ENCODE data around the gene CMA1. TPM values are rescaled to one million over a fixed set of nuclear protein-coding genes. Genes with fewer than 3 reads are reported as not detected.

CMA1 gene
- total and polyA plus RNA-seq, 2 of the 8 experiments (the other 6 are each of a cell fraction or from before 2014, with no cell fraction given) = not detected

DNA sequence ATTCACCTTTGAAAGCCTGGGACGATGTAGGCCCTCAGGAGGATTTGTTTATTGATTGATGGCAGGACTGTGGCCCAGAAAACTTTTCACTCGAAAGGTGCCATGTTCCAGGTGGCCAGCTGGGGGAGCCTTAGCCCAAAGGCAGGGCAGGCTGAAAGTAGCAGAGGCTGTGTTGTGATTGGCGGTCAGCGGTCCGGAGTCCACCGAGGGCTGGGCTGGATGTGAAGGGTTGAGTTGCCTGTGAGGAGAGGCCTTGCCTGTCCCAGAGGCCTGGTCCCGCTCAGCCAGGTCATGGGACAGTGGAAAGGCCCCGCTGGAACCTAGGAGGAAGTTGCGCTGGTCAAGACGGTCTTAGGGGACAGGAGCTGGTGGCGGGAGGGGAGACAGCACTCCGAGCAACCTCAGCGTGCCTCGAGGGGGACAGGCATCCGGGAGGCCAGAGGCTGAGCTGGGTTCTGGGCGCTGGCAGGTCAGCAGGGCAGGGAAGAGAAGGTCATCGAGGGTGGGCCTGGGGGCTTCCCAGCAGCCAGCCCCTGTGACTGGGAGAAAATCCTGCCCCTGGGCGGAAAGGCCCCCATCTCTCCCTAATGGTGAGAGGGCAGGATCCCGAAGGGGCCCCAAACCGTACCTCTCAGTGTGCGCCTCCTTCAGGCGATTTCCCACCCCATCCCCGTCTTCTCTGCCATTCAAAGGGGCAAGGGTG is 26.3 kb downstream of the CMA1 start (continued):
- TF ChIP-seq RAD21 (IDR thresholded peaks at IDR 0.05 in 1 of 2, conservative IDR thresholded peaks at IDR 0.05 in 1 of 2; ENCODE audit: low read depth in 2 of 2, low read length in 2 of 2) = peak; percentile 82 to 90
- TF ChIP-seq, protein P1, sequence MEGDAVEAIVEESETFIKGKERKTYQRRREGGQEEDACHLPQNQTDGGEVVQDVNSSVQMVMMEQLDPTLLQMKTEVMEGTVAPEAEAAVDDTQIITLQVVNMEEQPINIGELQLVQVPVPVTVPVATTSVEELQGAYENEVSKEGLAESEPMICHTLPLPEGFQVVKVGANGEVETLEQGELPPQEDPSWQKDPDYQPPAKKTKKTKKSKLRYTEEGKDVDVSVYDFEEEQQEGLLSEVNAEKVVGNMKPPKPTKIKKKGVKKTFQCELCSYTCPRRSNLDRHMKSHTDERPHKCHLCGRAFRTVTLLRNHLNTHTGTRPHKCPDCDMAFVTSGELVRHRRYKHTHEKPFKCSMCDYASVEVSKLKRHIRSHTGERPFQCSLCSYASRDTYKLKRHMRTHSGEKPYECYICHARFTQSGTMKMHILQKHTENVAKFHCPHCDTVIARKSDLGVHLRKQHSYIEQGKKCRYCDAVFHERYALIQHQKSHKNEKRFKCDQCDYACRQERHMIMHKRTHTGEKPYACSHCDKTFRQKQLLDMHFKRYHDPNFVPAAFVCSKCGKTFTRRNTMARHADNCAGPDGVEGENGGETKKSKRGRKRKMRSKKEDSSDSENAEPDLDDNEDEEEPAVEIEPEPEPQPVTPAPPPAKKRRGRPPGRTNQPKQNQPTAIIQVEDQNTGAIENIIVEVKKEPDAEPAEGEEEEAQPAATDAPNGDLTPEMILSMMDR (IDR thresholded peaks at IDR 0.05; ENCODE audit: control extremely low read depth in 1 of 3, insufficient read depth in 1 of 3, low read depth in 1 of 3, low read length in 3 of 3) = peak; percentile 83 to 94 (median 88)
- TF ChIP-seq POLR2A (IDR thresholded peaks at IDR 0.05; ENCODE audit: control extremely low read depth in 1 of 2, low read depth in 2 of 2, low read length in 2 of 2) = peak in 1 of 2 experiments; percentile 33; a peak in 1 of 3 replicates
- TF ChIP-seq KDM5A (IDR thresholded peaks at IDR 0.05; ENCODE audit: low read length) = no peak
- TF ChIP-seq POLR2AphosphoS5 (IDR thresholded peaks at IDR 0.05; ENCODE audit: low read depth, low read length) = no peak
- TF ChIP-seq, protein P2, sequence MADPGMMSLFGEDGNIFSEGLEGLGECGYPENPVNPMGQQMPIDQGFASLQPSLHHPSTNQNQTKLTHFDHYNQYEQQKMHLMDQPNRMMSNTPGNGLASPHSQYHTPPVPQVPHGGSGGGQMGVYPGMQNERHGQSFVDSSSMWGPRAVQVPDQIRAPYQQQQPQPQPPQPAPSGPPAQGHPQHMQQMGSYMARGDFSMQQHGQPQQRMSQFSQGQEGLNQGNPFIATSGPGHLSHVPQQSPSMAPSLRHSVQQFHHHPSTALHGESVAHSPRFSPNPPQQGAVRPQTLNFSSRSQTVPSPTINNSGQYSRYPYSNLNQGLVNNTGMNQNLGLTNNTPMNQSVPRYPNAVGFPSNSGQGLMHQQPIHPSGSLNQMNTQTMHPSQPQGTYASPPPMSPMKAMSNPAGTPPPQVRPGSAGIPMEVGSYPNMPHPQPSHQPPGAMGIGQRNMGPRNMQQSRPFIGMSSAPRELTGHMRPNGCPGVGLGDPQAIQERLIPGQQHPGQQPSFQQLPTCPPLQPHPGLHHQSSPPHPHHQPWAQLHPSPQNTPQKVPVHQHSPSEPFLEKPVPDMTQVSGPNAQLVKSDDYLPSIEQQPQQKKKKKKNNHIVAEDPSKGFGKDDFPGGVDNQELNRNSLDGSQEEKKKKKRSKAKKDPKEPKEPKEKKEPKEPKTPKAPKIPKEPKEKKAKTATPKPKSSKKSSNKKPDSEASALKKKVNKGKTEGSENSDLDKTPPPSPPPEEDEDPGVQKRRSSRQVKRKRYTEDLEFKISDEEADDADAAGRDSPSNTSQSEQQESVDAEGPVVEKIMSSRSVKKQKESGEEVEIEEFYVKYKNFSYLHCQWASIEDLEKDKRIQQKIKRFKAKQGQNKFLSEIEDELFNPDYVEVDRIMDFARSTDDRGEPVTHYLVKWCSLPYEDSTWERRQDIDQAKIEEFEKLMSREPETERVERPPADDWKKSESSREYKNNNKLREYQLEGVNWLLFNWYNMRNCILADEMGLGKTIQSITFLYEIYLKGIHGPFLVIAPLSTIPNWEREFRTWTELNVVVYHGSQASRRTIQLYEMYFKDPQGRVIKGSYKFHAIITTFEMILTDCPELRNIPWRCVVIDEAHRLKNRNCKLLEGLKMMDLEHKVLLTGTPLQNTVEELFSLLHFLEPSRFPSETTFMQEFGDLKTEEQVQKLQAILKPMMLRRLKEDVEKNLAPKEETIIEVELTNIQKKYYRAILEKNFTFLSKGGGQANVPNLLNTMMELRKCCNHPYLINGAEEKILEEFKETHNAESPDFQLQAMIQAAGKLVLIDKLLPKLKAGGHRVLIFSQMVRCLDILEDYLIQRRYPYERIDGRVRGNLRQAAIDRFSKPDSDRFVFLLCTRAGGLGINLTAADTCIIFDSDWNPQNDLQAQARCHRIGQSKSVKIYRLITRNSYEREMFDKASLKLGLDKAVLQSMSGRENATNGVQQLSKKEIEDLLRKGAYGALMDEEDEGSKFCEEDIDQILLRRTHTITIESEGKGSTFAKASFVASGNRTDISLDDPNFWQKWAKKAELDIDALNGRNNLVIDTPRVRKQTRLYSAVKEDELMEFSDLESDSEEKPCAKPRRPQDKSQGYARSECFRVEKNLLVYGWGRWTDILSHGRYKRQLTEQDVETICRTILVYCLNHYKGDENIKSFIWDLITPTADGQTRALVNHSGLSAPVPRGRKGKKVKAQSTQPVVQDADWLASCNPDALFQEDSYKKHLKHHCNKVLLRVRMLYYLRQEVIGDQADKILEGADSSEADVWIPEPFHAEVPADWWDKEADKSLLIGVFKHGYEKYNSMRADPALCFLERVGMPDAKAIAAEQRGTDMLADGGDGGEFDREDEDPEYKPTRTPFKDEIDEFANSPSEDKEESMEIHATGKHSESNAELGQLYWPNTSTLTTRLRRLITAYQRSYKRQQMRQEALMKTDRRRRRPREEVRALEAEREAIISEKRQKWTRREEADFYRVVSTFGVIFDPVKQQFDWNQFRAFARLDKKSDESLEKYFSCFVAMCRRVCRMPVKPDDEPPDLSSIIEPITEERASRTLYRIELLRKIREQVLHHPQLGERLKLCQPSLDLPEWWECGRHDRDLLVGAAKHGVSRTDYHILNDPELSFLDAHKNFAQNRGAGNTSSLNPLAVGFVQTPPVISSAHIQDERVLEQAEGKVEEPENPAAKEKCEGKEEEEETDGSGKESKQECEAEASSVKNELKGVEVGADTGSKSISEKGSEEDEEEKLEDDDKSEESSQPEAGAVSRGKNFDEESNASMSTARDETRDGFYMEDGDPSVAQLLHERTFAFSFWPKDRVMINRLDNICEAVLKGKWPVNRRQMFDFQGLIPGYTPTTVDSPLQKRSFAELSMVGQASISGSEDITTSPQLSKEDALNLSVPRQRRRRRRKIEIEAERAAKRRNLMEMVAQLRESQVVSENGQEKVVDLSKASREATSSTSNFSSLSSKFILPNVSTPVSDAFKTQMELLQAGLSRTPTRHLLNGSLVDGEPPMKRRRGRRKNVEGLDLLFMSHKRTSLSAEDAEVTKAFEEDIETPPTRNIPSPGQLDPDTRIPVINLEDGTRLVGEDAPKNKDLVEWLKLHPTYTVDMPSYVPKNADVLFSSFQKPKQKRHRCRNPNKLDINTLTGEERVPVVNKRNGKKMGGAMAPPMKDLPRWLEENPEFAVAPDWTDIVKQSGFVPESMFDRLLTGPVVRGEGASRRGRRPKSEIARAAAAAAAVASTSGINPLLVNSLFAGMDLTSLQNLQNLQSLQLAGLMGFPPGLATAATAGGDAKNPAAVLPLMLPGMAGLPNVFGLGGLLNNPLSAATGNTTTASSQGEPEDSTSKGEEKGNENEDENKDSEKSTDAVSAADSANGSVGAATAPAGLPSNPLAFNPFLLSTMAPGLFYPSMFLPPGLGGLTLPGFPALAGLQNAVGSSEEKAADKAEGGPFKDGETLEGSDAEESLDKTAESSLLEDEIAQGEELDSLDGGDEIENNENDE (IDR thresholded peaks at IDR 0.05; ENCODE audit: insufficient replicate concordance, low read length) = no peak
- TF ChIP-seq NANOG (IDR thresholded peaks at IDR 0.05; ENCODE audit: insufficient read depth, low read depth, low read length, poor library complexity, severe bottlenecking) = no peak

All from H1 (cell line).